SK-N-MC (cell line): ENCODE data around the gene CACNA2D2.

ENCODE experiments used
- EZH2 ChIP-seq: fragments of 200-600 bp; sonication (generic); IDR thresholded peaks from one replicate; pipeline ENCODE4 v1.6.1; 2017; ENCODE audit warnings: antibody characterized with exemption
- FOXP2 ChIP-seq: optimal IDR thresholded peaks from 2 replicates; pipeline ENCODE3; 2011; ENCODE audit warnings: mild to moderate bottlenecking, moderate library complexity; ENCODE audit not compliant: insufficient read depth; ENCODE audit errors: extremely low read length, control extremely low read depth
- POLR2AphosphoS5 ChIP-seq: IDR thresholded peaks from 2 replicates; pipeline ENCODE4 v1.6.1; 2012; ENCODE audit warnings: mild to moderate bottlenecking, low read depth, low read length, borderline replicate concordance

DNA sequence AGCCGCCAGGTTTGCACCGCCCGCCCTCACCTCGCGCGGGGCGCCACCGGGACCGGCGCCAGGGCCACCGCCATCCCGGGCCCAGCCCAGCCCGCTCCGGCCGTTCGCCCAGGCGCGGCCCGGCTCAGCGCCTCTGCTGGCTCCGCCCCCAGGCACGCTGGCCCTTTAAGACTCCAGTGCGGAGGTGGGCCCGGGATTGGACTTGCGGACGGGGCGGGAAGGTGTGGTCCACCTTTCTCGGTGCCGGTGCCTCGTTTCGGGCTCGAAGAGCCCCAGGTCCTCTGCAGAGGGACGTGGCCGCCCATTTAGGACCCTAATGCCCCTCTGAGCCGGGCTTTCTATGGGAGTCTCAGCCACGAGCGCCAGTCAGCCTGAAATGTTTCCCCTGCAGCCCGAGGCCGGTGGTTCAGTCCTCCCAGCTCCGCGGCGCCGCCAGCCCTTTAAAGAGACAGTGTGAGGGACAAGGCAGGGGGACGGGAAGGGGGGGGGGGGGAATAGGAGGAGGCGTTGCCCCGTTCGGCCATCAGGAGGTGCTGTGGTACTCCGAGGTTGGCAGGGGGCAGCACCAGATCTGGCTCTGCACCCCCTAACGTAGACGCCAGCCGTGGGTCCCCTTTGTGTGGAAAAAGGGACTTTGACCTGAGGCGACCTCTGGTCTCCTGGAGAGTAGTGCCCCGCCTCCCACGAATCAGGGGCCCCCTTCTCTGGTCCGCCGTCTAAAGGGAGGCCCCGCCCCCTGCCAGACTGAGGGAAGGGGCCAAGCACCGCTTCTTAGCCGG is 181.9 kb downstream of the CACNA2D2 start:
- no peak; the same call in 1 of the 2 replicates for TF ChIP-seq POLR2AphosphoS5
- TF ChIP-seq EZH2 = no peak
- no peak for TF ChIP-seq FOXP2
